ENCODE results near the gene MSI2. TPM values are rescaled to one million over a fixed set of nuclear protein-coding genes. Genes with fewer than 3 reads are reported as not detected.

Gene MSI2
- total and polyA plus RNA-seq, 12 donors: 25.5 to 135 (median 121) TPM

DNA sequence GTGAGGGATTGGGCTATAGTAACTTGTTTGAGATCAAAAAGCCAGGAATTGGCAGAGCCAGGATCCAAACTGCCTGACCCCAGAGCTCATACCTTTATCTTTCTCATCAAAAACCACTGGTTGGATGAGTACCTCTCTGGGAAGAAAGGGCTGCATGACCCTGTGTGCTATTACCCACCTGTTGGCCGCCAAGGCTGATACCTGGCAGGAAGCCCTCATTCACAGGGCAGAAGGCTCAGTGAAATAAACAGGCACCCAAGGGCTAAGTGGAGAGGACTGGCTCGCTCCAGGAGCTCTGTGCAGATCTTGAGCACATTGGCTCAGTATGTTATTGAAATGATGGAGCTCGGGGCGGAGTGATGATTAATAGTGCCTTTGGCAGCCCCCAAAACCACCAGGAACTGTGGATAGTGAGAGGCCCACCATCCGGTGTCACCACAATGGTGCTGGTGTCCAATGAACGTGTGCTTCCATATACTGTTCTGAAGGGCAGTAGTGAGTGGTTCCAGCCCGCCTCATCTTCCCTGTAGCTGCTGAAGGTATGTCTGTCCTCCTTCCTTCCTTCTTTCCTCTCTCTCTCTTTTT is 197.6 kb downstream of the MSI2 start:
- H3K9me3 ChIP-seq: no peaks in the 10 kb centered on the region
- H3K36me3 ChIP-seq: no peaks in the 10 kb centered on the region
- no peak overlapping the region for H3K27ac ChIP-seq
- ATAC-seq (no peak), DNase-seq (no peak)
- 82 to 92% methylated on average over 7 of the region's 7 CpGs for WGBS, 2 donors
- peaks cover 0 to 53% (median 39%) of the 10 kb centered on the region in 9 donors for H3K4me1 ChIP-seq
- no peak overlapping the region for H3K4me3 ChIP-seq
- no peak for TF ChIP-seq CTCF (IDR thresholded peaks at IDR 0.05)
- no peaks in the 10 kb centered on the region for H3K27me3 ChIP-seq
- intact Hi-C loops (cut with DNase I): loop anchor here in 1 of 10 donors (10.0 kb wide), 1 partner anchor 381 kb away; no protein-coding TSS in a partner anchor

DNA sequence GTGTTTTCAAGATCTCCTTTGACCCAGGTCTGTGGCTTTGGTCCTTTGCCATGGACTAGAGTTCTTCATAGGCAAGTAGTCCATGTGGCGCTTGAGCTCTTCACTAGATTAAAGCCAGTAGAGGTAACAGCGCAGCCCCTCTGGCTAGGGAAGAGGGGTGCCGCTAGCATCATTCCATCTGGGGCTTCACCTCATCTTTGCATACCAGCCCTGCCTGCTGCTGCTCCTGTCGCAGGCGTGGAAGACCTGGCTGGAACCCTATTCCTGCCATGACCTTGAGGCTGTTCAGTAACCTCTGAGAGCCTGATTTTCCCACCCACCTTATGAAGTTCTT is 198.4 kb downstream of the MSI2 start:
- Histone ChIP-seq H3K4me1 (peaks cover 0 to 61% (median 39%) of the 10 kb centered on the region in 9 donors), H3K27me3 (no peaks in the 10 kb centered on the region), H3K27ac (peak overlapping the region in 7 of 10 donors; percentile 38 to 80 (median 58)), H3K9me3 (no peaks in the 10 kb centered on the region), H3K36me3 (no peaks in the 10 kb centered on the region), H3K4me3 (no peak overlapping the region)
- ATAC-seq (no peak), DNase-seq (no peak)
- intact Hi-C loops (cut with DNase I): loop anchor here in 1 of 10 donors (10.0 kb wide), 1 partner anchor 380 kb away; no protein-coding TSS in a partner anchor
- TF ChIP-seq CTCF (IDR thresholded peaks at IDR 0.05): no peak
- WGBS, 2 donors: 89 to 90% methylated on average over 5 of the region's 5 CpGs

- peak overlapping the region in 9 of 10 donors; percentile 25 to 80 (median 56) for H3K27ac ChIP-seq
- ATAC-seq (peak in 6 of 8 donors; percentile 20 to 38 (median 28)), DNase-seq (no peak)
- peaks cover 0 to 67% (median 39%) of the 10 kb centered on the region in 9 donors for H3K4me1 ChIP-seq
- intact Hi-C loops (cut with DNase I): loop anchor here in 1 of 10 donors (10.0 kb wide), 1 partner anchor 380 kb away; no protein-coding TSS in a partner anchor
- no peaks in the 10 kb centered on the region for H3K9me3 ChIP-seq
- TF ChIP-seq CTCF (IDR thresholded peaks at IDR 0.05): no peak
- WGBS, 2 donors: 62 to 69% methylated on average over 25 of the region's 25 CpGs
- no peaks in the 10 kb centered on the region for H3K27me3 ChIP-seq
- no peaks in the 10 kb centered on the region for H3K36me3 ChIP-seq
- H3K4me3 ChIP-seq: no peak overlapping the region
Observed at GRCh38 chr17:57455063-57455914, 199.0 kb downstream of the MSI2 start.

GRCh38 chr17:57456622-57457021 is 200.3 kb downstream of the MSI2 start:
- intact Hi-C loops (cut with DNase I): loop anchor here in 1 of 10 donors (10.0 kb wide), 1 partner anchor 378 kb away; no protein-coding TSS in a partner anchor
- Histone ChIP-seq H3K9me3 (no peaks in the 10 kb centered on the region), H3K4me1 (peaks cover 0 to 70% (median 40%) of the 10 kb centered on the region in 9 donors), H3K27me3 (no peaks in the 10 kb centered on the region), H3K36me3 (no peaks in the 10 kb centered on the region), H3K4me3 (no peak overlapping the region), H3K27ac (peak overlapping the region in 5 of 10 donors; percentile 0 to 80 (median 70))
- WGBS, 2 donors: 71 to 81% methylated on average over 3 of the region's 3 CpGs
- DNase-seq: no peak
- ATAC-seq: peak in 5 of 8 donors; percentile 7 to 35 (median 27)
- TF ChIP-seq CTCF (IDR thresholded peaks at IDR 0.05): no peak
